OCI-LY3 (cell line): ENCODE results near the gene PTPRN2.

Experiments used
- CTCF ChIP-seq: fragments of 200-600, 300-600 bp; sonication (generic); IDR thresholded peaks from 2 replicates; pipeline ENCODE4 v1.5.1; 2014; ENCODE audit warnings: antibody characterized with exemption, low read length, low read depth
- EZH2phosphoT487 ChIP-seq: fragments of 200-600 bp; shearing (Covaris generic); IDR thresholded peaks from 2 replicates; pipeline ENCODE4 v1.6.1; 2018; ENCODE audit warnings: antibody characterized with exemption, mixed run types, low read depth

GRCh38 chr7:157606140-157606539 lies 981.5 kb downstream of the PTPRN2 start:
- no peak for TF ChIP-seq CTCF
- no peak for TF ChIP-seq EZH2phosphoT487
